OCI-LY3 (cell line): ENCODE measurements around the gene DOK5.
A peak's percentile ranks its signal among the peaks of the same experiment; 100 is the strongest.

Experiments
- EZH2phosphoT487 ChIP-seq: fragments of 200-600 bp; shearing (Covaris generic); IDR thresholded peaks from 2 replicates; pipeline ENCODE4 v1.6.1; 2018; ENCODE audit warnings: antibody characterized with exemption, mixed run types, low read depth
- TF ChIP-seq, protein P1 (sequence below): fragments of 200-600, 300-600 bp; sonication (generic); IDR thresholded peaks from 2 replicates; pipeline ENCODE4 v1.5.1; 2014; ENCODE audit warnings: antibody characterized with exemption, low read length, low read depth

DNA sequence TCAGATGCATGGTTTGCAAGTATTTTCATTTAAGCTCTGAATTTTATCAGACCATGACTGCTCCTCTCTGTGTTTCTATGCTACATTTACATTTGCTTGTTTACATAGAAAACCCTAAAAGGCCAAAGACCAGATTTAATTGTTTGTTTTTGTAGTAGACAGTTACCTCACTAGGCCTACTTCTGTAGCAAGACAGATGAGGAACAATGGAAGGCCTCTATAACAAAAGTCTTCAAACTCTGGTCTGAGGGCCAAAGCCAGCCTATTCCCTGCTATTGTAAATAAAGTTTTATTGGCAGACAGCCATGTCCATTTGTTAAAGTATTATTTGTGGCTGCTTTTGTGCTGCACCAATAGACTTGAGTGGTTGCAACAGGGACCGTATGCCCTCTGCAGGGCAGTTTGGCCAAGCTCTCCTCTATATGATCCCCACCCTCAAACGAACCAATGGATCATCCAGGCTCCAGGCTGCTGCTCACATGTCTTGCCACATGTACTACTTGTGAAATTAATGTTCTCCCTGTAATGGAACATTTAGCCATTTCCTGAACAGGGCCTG is 182.0 kb downstream of the DOK5 start:
- TF ChIP-seq, protein P1, sequence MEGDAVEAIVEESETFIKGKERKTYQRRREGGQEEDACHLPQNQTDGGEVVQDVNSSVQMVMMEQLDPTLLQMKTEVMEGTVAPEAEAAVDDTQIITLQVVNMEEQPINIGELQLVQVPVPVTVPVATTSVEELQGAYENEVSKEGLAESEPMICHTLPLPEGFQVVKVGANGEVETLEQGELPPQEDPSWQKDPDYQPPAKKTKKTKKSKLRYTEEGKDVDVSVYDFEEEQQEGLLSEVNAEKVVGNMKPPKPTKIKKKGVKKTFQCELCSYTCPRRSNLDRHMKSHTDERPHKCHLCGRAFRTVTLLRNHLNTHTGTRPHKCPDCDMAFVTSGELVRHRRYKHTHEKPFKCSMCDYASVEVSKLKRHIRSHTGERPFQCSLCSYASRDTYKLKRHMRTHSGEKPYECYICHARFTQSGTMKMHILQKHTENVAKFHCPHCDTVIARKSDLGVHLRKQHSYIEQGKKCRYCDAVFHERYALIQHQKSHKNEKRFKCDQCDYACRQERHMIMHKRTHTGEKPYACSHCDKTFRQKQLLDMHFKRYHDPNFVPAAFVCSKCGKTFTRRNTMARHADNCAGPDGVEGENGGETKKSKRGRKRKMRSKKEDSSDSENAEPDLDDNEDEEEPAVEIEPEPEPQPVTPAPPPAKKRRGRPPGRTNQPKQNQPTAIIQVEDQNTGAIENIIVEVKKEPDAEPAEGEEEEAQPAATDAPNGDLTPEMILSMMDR: peak; percentile 24; the same call in 1 of the 2 replicates
- no peak for TF ChIP-seq EZH2phosphoT487
